Liver (tissue), 3 donors: Measurements from ENCODE around the gene PKP3.

Experiments used
- CTCF ChIP-seq: fragments of 150-350 bp; IDR thresholded peaks from 2 replicates; pipeline ENCODE4 v1.5.1; 2017; ENCODE audit warnings: improper control_type of control experiment, low read depth, low read length; ENCODE audit not compliant: missing input control
- EGR1 ChIP-seq, 2 donors: IDR thresholded peaks; 2 replicates each; pipeline ENCODE4 v1.6.1; 2016 to 2018; ENCODE audit warnings: antibody characterized with exemption in 2 of 2, low read depth in 2 of 2
- FOXA1 ChIP-seq: IDR thresholded peaks from 2 replicates; pipeline ENCODE4 v1.6.1; 2016; ENCODE audit warnings: antibody characterized with exemption
- GABPA ChIP-seq, 2 donors: IDR thresholded peaks in 1 of 2; conservative IDR thresholded peaks in 1 of 2; 2 replicates each; pipeline ENCODE4 v1.6.1; 2016; ENCODE audit warnings: antibody characterized with exemption in 2 of 2, mild to moderate bottlenecking in 1 of 2, moderate library complexity in 1 of 2
- MAX ChIP-seq: IDR thresholded peaks from 2 replicates; pipeline ENCODE4 v1.6.1; 2016; ENCODE audit warnings: antibody characterized with exemption
- RAD21 ChIP-seq, 2 donors: IDR thresholded peaks; 2 replicates each; pipeline ENCODE4 v1.6.1; 2016; ENCODE audit warnings: antibody characterized with exemption in 2 of 2, mild to moderate bottlenecking in 2 of 2
- SP1 ChIP-seq: IDR thresholded peaks from 2 replicates; pipeline ENCODE4 v1.6.1; 2018; ENCODE audit warnings: antibody characterized with exemption, mild to moderate bottlenecking
- TAF1 ChIP-seq: conservative IDR thresholded peaks from 2 replicates; pipeline ENCODE4 v1.6.1; 2016; ENCODE audit warnings: antibody characterized with exemption, mild to moderate bottlenecking
- TF ChIP-seq, protein P1 (sequence below): IDR thresholded peaks from 2 replicates; pipeline ENCODE4 v1.6.1; 2016; ENCODE audit warnings: antibody characterized with exemption
- donor health status: healthy.
- donor health status: healthy.

GRCh38 chr11:358129-358800 lies 35.7 kb upstream of the PKP3 start:
- TF ChIP-seq CTCF (no peak), TAF1 (no peak), MAX (no peak), RAD21 (IDR thresholded peaks at IDR 0.05) (no peak), EGR1 (IDR thresholded peaks at IDR 0.05; ENCODE audit: low read depth in 2 of 2) (no peak), SP1 (no peak), GABPA (IDR thresholded peaks at IDR 0.05 in 1 of 2, conservative IDR thresholded peaks at IDR 0.05 in 1 of 2) (no peak), FOXA1 (no peak)
- TF ChIP-seq, protein P1, sequence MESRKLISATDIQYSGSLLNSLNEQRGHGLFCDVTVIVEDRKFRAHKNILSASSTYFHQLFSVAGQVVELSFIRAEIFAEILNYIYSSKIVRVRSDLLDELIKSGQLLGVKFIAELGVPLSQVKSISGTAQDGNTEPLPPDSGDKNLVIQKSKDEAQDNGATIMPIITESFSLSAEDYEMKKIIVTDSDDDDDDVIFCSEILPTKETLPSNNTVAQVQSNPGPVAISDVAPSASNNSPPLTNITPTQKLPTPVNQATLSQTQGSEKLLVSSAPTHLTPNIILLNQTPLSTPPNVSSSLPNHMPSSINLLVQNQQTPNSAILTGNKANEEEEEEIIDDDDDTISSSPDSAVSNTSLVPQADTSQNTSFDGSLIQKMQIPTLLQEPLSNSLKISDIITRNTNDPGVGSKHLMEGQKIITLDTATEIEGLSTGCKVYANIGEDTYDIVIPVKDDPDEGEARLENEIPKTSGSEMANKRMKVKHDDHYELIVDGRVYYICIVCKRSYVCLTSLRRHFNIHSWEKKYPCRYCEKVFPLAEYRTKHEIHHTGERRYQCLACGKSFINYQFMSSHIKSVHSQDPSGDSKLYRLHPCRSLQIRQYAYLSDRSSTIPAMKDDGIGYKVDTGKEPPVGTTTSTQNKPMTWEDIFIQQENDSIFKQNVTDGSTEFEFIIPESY, result no peak
